Cortex of kidney (tissue), 1 donor: Measurements from ENCODE around the gene TNC.

Source experiments
- DNase-seq: peaks from one replicate; lab custom pipeline; 2025; lab: John Stamatoyannopoulos, UW

The TNC gene

GRCh38 chr9:115099901-115100300 lies 18.1 kb downstream of the TNC start:
- no peak for DNase-seq

- DNase-seq: no peak
Observed at GRCh38 chr9:115098226-115098965, 19.6 kb downstream of the TNC start.

- no peak for DNase-seq
Observed at GRCh38 chr9:115093520-115093919, 24.4 kb downstream of the TNC start.

GRCh38 chr9:115090486-115090885 lies 27.5 kb downstream of the TNC start:
- DNase-seq: no peak

- no peak for DNase-seq
Observed at GRCh38 chr9:115088860-115089259, 29.1 kb downstream of the TNC start.

GRCh38 chr9:115086886-115087285 lies 31.1 kb downstream of the TNC start:
- DNase-seq: no peak

GRCh38 chr9:115086461-115086860 lies 31.5 kb downstream of the TNC start:
- DNase-seq: no peak

GRCh38 chr9:115085773-115086377 lies 32.1 kb downstream of the TNC start:
- no peak for DNase-seq

- no peak for DNase-seq
Observed at GRCh38 chr9:115084709-115085108, 33.2 kb downstream of the TNC start.

- no peak for DNase-seq
Observed at GRCh38 chr9:115084157-115084556, 33.8 kb downstream of the TNC start.

- no peak for DNase-seq
Observed at GRCh38 chr9:115080242-115080641, 37.7 kb downstream of the TNC start.

- DNase-seq: no peak
Observed at GRCh38 chr9:115079156-115079555, 38.8 kb downstream of the TNC start.

GRCh38 chr9:115073456-115073855 lies 44.5 kb downstream of the TNC start:
- no peak for DNase-seq

- DNase-seq: no peak
Observed at GRCh38 chr9:115071176-115071575, 46.8 kb downstream of the TNC start.

GRCh38 chr9:115069771-115070170 lies 48.2 kb downstream of the TNC start:
- DNase-seq: no peak

- no peak for DNase-seq
Observed at GRCh38 chr9:115069302-115069701, 48.7 kb downstream of the TNC start.

GRCh38 chr9:115068031-115068430 lies 49.9 kb downstream of the TNC start:
- no peak for DNase-seq

GRCh38 chr9:115063058-115063845 lies 54.7 kb downstream of the TNC start:
- DNase-seq: no peak

GRCh38 chr9:115058684-115059315 lies 59.2 kb downstream of the TNC start:
- no peak for DNase-seq

GRCh38 chr9:115058175-115058574 lies 59.8 kb downstream of the TNC start:
- DNase-seq: no peak

- no peak for DNase-seq
Observed at GRCh38 chr9:115057559-115057958, 60.4 kb downstream of the TNC start.

GRCh38 chr9:115050002-115050490 lies 67.9 kb downstream of the TNC start:
- no peak for DNase-seq
